ENCODE measurements around the gene RGS16. TPM values are rescaled to one million over a fixed set of nuclear protein-coding genes. Genes with fewer than 3 reads are reported as not detected.

The RGS16 gene
- total and polyA plus RNA-seq, 9 of the 15 experiments (the other 6 are each of a cell fraction or from before 2014, with no cell fraction given) = 0.07 to 0.55 (median 0.36) TPM

- TF ChIP-seq CUX1 (CRISPR knock-in tag; IDR thresholded peaks at IDR 0.05) (no peak), C11orf30 (IDR thresholded peaks at IDR 0.05; ENCODE audit: low read depth) (peak; percentile 27; the same call in 1 of the 2 replicates), RFX7 (CRISPR knock-in tag; IDR thresholded peaks at IDR 0.05) (no peak), RBM15 (IDR thresholded peaks at IDR 0.05; ENCODE audit: insufficient read depth, low read length) (no peak)
These were observed 28.5 kb downstream of the RGS16 start (continued) for GRCh38 chr1:182575540-182576149.

- H3K4me3 ChIP-seq = no peak overlapping the region
- TF ChIP-seq U2AF1 (optimal IDR thresholded peaks at IDR 0.05; ENCODE audit: low read depth, low read length) = no peak
- TF ChIP-seq NCOA4 (IDR thresholded peaks at IDR 0.05; ENCODE audit: partially characterized antibody) = no peak
- TF ChIP-seq ZFX (CRISPR knock-in tag; IDR thresholded peaks at IDR 0.05) = no peak
- no peak for TF ChIP-seq DLX4 (CRISPR knock-in tag; IDR thresholded peaks at IDR 0.05)
- TF ChIP-seq CHD1 (IDR thresholded peaks at IDR 0.05; ENCODE audit: low read length) = no peak
- no peak for TF ChIP-seq RFX1 (IDR thresholded peaks at IDR 0.05)
- TF ChIP-seq LARP7 (IDR thresholded peaks at IDR 0.05) = no peak
- H3K4me2 ChIP-seq (ENCODE audit: insufficient read depth, low read length) = no peak overlapping the region
- no peak overlapping the region for H3K27ac ChIP-seq (ENCODE audit: extremely low read depth, low read depth, low read length)
- in situ Hi-C loops (cut with MboI) = no loop called here
- ChIA-PET CTCF (ENCODE audit: low intra/inter-chr PET ratio) (no interaction called here), POLR2A (interaction anchor here (0.8 to 1.3 kb wide), 3 partner anchors 12 to 214 kb away, joined by 3 to 5 read pairs (median 3); no protein-coding TSS in a partner anchor)
- H3K9ac ChIP-seq (ENCODE audit: insufficient read depth in 1 of 2, low read depth in 2 of 2, low read length in 2 of 2) = no peak overlapping the region
- H3K9me3 ChIP-seq (replicated peaks; ENCODE audit: control insufficient read depth, insufficient read depth, low read depth, low read length) = no peaks in the 10 kb centered on the region
- H3K79me2 ChIP-seq (ENCODE audit: control insufficient read depth, insufficient read depth, low read length) = no peaks in the 10 kb centered on the region
- H2AFZ ChIP-seq (ENCODE audit: low read depth, low read length) = no peak overlapping the region
- H4K20me1 ChIP-seq (replicated peaks; ENCODE audit: control insufficient read depth, insufficient read depth, low read length) = no peaks in the 10 kb centered on the region
- no peak for FAIRE-seq
- ATAC-seq = no peak
- BruUV-seq (replicated peaks) = no TSS peak
- H3K36me3 ChIP-seq (ENCODE audit: control insufficient read depth, insufficient read depth, low read length) = peaks cover 7% of the 10 kb centered on the region; the same call in 2 of the 3 replicates
- H3K27me3 ChIP-seq (ENCODE audit: control insufficient read depth in 2 of 2, insufficient read depth in 2 of 2, low read length in 2 of 2) = peaks cover 0 to 3% of the 10 kb centered on the region in 2 experiments; a peak in 2 of 5 replicates
- WGBS (ENCODE audit: insufficient coverage, low coverage, missing lambda C conversion rate) = 59% methylated on average over 4 of the region's 4 CpGs
- no peaks in the 10 kb centered on the region for H3K9me1 ChIP-seq (ENCODE audit: control insufficient read depth, insufficient read depth, low read length)
- DNase-seq (ENCODE audit: extremely low read depth in 1 of 4, low spot score in 3 of 4) = no peak
- intact Hi-C loops (cut with micrococcal nuclease) = no loop called here
- peaks cover 0 to 8% of the 10 kb centered on the region in 2 experiments; a peak in 2 of 5 replicates for H3K4me1 ChIP-seq (replicated peaks in 1 of 2; ENCODE audit: control insufficient read depth in 2 of 2, insufficient read depth in 2 of 2, low read length in 2 of 2)
These were observed 30.0 kb downstream of the RGS16 start for GRCh38 chr1:182574156-182574555.

Measured in K562 (cell line).